ENCODE results near the gene HES7.

- TF ChIP-seq CTCF (IDR thresholded peaks at IDR 0.05; ENCODE audit: poor library complexity, severe bottlenecking) (no peak), EP300 (conservative IDR thresholded peaks at IDR 0.05; ENCODE audit: poor library complexity, severe bottlenecking) (no peak), SMC3 (conservative IDR thresholded peaks at IDR 0.05; ENCODE audit: poor library complexity) (no peak), EZH2 (IDR thresholded peaks at IDR 0.05; ENCODE audit: borderline replicate concordance, insufficient read depth, low read length, poor library complexity, severe bottlenecking) (no peak), MXI1 (conservative IDR thresholded peaks at IDR 0.05; ENCODE audit: poor library complexity, severe bottlenecking) (no peak), RAD21 (conservative IDR thresholded peaks at IDR 0.05) (no peak), TAF1 (IDR thresholded peaks at IDR 0.05; ENCODE audit: low read depth) (no peak), POLR2AphosphoS5 (IDR thresholded peaks at IDR 0.05) (no peak)
These were observed 8.0 kb upstream of the HES7 start for GRCh38 chr17:8131844-8132441.

Data from neural cell (in vitro differentiated cells).